GM21515 (cell line): Measurements from ENCODE around the gene PLCL1.
"Not testable (repeated sequence)": the region's sequence is repeated elsewhere in the genome, so short reads cannot be mapped to it uniquely, and the experiment has no call there.

Experiments
- ATAC-seq: cut with Tn5 transposase; IDR thresholded peaks from one replicate; pipeline ENCODE4 v1.9.1; 2021; ENCODE audit not compliant: unreplicated experiment

The PLCL1 gene

DNA sequence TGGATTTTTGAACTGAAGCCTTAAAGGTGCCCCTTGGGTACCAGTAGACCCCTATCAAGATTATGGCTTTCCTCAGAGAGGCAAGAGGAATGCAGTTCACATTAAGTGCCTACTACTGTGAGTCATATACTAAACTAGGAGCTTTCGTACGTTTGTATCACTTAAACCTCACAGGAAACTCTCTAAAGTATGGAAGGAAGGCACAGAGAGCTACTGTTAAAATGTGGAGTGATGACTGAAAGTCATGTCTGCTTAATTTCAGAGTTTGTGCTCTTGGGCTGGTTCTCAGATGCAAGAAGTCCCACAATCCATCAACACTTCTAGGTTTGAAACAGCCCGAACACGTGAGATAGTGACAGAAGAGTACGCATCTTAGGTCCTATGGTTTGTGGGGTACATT, 4.7 kb downstream of the PLCL1 start:
- ATAC-seq: no peak

DNA sequence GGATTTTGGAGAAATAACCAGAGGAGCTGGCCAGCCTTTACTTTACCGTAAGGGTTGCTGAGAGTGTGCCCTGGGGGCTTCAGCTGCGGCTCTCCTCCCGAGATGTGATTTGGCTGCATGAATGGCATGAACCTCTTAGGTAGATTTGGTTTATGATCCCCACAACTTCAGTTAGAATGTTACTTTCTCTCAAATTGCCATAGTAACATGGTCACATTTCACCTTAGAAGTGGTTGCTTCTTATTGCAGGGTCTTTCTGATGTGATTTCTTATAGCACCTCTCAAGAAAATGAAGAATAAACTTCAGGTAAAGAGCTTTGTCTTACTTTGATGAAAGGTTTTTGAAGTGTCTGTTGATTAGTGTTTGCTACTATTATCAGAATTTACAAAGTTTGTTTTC, 5.6 kb downstream of the PLCL1 start:
- ATAC-seq: no peak

DNA sequence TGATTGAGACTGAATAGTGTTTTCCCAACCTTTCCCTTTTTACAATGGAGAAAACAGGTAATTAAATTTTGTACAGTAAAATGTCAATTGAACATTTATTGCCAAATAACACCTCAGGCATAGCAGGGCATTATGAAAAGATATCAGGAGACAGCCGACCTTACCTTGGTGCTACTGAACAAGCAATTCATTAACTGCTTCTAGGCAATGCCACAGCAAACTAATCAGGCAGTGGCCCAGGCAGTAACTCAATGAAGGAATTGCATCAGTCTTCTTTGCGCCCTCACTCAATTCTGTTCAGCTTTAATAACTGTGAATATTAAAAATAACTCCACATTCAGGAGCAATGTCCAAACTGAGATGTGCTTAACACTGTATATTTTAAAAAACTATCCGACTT, 6.1 kb downstream of the PLCL1 start:
- no peak for ATAC-seq

DNA sequence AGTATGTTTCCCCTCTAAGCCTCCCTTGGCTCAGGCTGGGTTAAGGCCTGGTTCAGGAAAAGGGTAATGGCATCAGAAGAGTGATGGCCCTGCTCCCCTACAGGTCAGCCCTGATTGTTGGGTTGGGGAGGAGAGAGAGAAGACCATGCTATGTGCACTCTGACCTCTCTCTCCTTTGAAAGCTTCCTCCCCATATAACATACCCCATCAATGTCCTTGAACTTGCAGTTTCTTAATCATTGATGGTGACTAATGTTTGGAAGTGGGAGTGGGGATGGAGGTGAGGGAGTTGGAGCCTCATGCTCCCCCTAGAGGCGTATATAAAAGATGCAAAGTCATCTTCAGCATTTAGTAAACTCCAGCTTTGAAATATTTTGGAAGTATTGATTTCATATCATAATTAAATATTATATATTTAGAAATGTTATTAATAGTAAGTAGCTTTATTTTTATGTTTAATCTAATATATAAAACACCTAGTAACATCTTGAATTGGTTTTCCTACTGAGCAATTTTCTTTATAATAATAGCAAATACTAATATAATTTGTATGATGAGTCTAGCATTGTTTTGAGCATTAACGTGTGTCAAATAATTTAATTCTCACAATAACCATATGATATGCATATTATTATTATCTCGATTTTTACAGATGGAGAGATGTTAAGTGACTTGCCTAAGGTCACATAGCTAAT, 8.8 kb downstream of the PLCL1 start:
- ATAC-seq: peak; percentile 56

DNA sequence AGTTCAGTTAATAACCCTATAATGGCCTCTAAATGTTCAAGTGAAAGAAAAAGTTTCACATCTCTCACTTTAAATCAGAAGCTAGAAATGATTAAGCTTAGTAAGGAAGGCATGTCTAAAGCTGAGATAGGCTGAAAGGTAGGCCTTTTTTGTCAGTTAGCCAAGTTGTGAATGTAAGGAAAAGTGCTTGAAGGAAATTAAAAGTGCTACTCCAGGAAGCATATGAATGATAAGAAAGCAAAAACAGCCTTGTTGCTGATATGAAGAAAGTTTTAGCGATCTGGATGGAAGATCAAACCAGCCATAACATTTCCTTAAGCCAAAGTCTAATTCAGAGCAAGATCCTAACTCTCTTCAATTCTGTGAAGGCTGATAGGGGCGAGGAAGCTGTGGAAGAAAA, 10.1 kb downstream of the PLCL1 start:
- no peak for ATAC-seq

DNA sequence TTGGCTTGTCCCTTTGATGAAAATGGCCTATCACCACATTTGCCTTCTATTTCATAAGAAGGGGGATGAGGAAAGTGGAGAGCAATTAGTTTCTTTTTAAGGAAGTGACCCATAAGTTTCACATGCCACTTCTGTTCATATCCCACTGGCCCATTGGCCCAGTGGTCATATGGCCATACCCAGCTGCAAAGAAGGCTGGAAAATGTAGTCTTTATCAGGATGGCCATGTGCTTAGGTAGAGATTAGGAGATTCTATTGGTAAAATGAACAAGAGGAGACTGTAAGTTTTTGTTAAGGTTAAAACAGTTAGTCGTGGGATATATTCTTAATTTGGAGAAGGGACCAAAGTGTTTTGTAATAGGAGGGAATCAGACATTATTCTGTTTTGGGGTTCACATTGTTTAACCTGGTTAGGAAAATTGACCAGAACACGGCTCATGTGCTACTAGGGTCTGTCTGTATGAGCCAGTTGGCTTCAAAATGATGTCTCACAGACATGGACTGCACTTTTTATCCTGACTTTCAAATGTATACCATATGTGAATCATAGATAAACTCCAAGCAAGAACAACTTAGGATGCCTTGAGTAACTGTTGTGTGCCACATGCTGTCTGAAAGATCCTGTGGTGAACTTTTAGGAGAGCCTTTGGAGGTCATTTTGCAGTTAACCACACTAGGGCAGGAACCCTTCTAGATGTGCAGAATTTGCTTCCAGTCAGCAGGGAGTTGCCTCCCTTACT, 17.3 kb downstream of the PLCL1 start:
- ATAC-seq: no peak

DNA sequence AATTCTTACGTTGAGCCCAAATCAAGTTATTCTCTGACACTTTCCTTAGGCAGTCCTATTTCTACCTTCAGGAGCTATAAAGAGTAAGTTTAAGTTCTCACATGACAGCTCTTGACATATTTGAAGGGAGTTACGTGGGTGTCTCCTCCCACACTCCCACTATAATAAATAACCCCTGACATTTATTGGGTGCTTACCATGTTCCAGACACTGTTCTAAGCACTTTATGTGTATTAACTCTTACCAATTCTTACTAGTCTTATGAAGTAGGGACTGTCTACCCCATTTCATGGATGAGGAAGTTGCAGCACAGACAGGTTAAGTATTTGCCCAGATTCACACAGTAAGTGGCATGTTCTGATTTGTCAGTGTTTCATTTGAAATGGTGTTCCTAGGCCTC, 17.9 kb downstream of the PLCL1 start:
- ATAC-seq: no peak

DNA sequence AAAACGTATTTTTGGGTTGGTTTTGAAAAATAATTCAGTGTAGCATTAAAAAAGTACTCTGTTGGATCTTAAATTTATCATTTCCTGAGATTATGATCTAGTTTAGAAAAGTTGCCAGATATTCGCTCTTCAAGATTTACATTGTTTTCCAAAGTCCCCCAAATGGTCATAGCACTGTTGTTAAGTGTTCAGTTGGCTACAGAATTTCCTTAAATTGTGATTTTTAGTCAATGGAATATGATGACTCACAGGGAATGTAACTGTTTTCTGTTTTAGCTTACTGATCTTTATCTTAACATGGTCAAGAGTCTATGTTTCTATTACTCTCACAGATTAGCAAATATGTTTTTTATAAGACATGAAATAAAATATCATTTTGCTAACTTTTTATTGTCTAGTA, 23.2 kb downstream of the PLCL1 start:
- ATAC-seq: no peak

DNA sequence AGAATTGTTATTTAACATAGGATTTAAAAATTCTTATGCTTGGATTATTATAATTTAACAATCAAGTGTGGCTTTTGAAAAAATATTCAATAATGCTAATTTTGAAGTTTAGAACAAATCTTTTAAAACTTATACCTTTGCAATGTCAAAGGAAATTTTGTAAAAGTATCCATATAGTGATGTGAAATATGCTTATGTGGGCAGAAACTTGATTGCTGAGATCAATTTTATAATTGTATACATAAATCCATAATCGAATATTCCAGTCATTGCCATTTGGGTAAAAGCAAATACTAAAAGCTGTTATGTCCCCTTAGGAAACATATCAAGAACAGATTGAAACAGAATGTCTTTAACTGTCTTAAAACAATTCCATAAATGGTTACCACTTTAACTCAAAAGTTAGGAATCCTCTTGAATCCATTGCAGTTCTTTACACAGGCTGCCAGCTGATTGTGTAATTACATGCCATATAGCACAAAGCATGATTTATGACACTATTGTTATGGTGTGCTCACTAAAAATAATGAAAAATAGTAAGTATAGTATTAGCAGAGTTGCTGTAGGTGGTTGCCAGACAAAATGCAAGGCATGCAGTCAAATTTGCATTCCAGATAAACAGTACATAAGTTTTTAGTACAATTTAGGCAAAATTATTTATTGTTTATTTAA, 24.2 kb downstream of the PLCL1 start:
- ATAC-seq: no peak

DNA sequence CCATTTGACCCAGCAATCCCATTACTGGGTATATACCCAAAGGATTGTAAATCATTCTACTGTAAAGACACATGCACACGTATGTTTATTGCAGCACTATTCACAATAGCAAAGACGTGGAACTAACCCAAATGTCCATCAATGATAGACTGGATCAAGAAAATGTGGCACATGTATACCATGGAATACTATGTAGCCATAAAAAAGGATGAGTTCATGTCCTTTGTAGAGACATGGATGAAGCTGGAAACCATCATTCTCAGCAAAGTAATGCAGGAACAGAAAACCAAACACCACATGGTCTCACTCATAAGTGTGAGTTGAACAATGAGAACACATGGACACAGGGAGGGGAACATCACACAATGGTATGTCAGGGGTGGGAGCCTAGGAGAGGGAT, 30.4 kb downstream of the PLCL1 start:
- ATAC-seq: not testable (repeated sequence)

DNA sequence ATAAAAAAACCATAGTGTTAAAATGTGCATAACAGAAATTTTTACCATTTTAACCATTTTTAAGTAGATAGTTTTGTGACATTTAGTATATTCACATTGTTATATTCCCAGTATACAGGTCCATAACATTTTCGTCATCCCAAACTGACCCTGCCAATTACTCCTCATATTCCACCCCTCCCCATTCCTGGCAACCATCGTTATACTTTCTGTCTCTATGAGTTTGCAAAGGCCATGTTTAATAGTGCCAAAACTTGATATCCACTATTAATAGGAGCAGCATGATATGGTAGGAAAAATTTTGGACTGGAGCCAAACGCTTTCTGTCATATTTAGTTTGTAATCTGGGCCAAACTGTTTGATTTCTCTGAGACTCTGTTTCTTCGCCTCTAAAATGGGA, 30.9 kb downstream of the PLCL1 start:
- ATAC-seq: no peak

DNA sequence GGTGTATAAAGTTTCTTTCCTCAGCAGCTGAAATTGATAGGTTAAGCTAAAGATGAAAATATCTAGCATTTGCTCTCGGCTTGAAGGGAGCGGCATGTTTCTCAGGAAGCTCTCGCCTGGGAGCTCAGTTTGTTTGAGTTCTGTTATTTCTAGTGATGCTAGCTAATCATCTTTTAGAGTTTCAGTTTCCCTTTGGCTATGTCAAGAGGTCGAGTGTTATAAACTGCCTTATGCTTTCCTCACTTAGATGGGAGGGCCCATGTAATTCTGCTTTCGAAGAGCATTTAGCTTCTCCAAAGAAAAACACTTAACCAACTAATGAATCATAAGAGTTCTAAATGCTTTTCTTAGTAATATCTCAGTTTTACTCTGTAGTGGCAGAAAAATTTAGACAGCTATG, 33.6 kb downstream of the PLCL1 start:
- peak; percentile 100 for ATAC-seq

DNA sequence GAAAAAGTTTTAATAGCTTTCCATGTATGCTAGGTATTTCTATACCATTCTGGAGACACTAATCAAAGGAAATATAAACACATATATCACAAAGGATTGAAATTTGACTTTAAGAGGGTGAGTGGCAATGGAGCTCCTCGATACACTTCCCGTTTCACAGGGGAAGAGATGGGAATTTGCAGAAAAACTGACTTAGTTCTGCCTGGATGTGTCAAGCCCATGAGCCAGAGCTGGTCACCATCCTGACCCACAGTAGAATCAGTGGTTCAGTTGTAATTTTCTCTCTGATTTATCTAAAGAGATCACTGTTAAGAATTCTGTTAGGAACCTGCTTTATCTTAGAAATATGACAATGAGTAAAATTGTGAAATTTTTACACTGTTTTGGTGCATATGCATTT, 34.2 kb downstream of the PLCL1 start:
- no peak for ATAC-seq

DNA sequence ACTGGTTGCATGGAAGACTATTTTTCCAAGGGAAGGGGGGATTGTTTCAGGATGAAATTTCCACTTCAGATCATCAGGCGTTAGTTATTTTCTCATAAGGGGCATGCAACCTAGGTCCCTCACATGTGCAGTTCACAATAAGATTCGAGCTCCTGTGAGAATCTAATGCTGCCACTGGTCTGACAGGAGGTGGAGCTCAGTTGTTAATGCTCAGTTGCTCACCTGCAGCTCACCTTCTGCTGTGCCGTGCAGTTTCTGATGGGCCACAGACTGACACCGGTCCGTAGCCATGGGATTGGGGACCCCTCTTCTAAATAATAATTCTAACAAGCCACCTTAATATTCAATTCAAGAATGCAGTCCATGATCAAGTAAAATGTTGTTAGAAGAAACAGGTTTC, 34.9 kb downstream of the PLCL1 start:
- no peak for ATAC-seq

DNA sequence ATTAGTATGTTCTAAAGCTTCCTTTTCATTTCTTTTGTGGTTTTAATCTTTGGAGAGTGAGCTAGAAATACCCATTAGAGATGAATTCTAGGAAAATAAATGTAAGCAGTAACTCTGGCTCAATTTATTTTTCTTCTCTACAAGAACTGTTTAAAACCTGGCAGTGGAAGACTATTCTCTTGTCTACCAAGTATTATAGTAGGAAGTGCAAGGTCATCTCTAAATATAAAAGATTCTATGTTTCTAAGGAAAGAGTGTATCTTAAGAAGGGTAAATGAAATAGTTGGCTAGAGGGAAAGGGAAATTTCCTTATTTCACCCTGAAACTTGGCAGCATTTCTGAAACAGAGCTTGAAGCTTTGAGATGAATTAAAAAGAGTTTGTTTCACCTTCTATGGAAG, 35.5 kb downstream of the PLCL1 start:
- ATAC-seq: no peak

DNA sequence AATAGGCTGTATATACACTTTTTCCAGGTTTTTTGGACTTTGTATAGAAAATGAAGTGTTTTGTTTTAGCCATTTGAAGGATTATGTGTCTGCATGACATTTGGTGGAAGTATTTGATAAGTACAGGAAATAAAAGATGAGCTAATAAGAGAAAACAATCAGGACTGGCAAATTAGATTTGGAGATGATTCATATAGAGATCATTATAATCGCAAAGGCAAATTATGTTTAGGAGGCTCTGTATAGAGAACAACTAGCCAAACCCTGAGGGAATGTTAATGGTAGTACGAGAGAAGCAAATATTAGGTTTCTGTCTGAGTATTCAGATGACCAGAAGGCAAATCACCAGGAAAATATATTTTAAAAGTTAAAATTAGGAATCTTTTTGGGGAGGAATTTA, 41.7 kb downstream of the PLCL1 start:
- no peak for ATAC-seq

DNA sequence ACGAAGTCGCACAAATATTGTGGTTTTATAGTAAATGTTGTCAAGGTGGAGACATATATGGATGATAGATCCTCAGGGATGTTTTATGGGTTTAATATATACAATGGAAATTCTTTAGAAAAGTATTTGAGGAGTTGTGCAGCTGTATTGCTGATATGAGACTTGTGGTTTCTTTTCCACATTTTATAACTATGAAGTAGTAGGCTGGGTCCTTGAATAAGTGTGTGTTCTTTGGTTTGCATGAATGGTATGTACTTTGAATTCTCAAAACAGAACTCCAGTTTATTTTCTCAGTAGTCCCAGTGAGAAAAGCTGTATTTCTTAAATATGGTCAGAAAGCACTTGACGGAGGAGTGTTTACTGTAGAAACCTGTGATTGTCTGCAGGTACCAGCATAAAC, 42.4 kb downstream of the PLCL1 start:
- ATAC-seq: no peak

DNA sequence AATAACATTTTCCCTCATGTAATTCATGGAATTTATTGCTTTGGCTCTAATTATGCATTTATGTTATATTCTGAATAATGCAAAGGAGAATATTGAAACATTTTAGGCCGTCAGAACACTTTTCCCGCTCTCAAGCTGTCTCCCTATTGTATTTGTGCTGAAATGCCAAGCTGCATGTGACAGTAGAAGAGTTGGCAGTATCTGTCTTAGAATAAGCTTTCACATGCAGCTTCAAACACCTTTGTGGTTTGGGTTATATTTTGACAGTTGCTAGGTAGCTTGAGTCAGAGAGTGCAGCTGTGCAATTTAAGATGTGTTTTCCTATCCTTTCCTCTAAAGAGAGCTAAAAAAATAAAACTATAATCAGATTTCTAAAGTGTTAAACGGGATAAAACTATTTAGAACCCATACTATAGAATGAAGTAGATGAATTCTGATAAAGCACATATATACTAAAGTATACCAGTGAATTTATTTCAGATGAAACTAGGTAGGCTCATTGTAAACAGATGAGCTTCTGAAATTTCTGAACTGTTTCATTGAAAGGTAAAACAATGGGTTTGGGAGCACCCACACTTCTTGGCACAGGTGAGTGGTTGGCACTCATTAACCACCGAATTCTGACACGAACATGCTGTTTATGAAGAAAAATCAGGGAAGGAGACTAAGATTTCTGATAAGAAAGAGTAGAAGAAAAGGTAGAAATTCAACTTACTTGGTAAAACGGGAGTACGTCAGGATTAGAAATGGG, 43.4 kb downstream of the PLCL1 start:
- no peak for ATAC-seq

DNA sequence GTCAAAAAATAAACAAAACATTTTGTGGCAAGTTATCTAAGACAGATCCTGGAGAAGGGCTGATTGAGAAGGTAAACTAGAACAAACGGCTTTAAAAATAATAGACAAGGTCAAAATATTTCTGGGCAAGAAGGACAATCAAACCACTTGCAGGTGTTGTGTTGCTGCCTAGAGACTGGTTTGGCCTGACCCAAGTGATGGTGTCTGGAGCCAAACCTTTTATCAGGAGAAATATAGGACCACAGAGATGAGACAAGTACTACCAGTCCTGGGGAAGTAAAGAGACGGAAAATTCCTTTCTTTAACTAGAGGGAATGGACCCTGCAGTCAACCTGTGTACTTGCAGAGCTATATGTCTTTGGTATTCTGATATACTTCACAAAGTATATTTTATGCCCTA, 44.2 kb downstream of the PLCL1 start:
- no peak for ATAC-seq

DNA sequence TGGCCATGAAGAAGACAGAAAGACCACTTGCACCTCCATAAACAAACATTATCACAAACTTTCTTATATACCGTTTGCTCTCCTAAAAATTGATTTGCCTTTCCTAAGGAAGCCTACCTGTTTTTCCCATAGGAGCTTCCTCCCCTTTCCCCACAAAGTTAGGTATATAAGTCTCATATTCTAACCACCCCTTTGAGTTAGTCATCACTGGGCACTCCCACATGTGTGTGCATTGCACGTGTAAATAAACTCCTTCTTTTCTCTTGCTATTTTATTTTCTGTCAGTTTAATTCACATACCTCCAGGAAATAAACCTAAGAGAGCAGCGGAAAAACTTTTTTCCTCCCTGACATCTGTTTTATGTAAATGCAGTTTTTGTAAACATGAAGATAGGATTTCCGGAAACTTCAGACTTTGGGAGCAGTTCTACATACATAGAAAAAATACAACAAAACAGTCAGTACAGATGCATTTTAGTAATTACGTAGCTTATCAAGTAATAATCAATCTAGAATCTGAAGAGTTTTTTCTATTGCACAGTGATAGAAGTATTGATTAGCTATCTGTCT, 46.6 kb downstream of the PLCL1 start:
- no peak for ATAC-seq

DNA sequence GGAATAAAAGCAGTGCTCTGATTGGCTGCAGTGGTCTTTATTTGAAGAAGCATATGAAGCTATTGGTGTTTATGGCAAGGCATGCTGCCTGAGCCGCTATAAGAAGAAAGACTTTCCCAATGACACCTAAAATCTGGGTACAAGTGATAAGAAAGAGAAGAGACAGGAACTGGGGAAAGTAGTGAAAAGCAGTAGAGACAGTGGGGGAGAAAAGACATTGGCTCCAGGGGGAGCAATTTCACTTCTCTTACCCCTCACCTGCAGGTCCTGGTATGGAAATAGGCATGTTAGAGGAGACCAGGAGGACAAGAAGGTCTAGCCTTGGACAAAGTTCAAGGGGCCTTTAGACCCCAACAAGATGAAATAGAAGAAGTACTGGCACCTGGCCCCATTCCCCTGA, 47.1 kb downstream of the PLCL1 start:
- ATAC-seq: no peak
